PC-3 (cell line): ENCODE results near the gene GPR146. TPM values are rescaled to one million over a fixed set of nuclear protein-coding genes. Genes with fewer than 3 reads are reported as not detected.

ENCODE experiments used
- ATAC-seq: fragments of 200-7000 bp; cut with Tn5 transposase; 2 replicates; pipeline ENCODE4 v1.9.1; 2020; ENCODE audit warnings: mild to moderate bottlenecking, moderate library complexity
- BruUV-seq: library from RNA; stranded (reverse); fragments of 400-500 nt; replicated peaks from 2 replicates; lab custom pipeline; 2021; lab: Mats Ljungman, UMichigan
- CTCF ChIA-PET: fragments of 300-600 bp; sonication (Branson Sonifier 250); formaldehyde crosslinking; loops from one replicate; lab custom pipeline; 2022; ENCODE audit warnings: antibody characterized with exemption; lab: Charles Lee
- POLR2A ChIA-PET: fragments of 300-600 bp; sonication (Branson Sonifier 250); formaldehyde crosslinking; loops from one replicate; lab custom pipeline; 2022; ENCODE audit warnings: antibody characterized with exemption; ENCODE audit not compliant: unreplicated experiment; lab: Charles Lee
- DNase-seq: peaks from one replicate; pipeline ENCODE4 v3.0.0-alpha.2; 2015
- H2AFZ ChIP-seq: fragments of 300-600 bp; sonication (generic); 2 replicates; pipeline ENCODE4 v1.6.0; 2016; ENCODE audit warnings: antibody characterized with exemption, low read length
- H3F3A ChIP-seq: fragments of 300-600 bp; sonication (generic); one replicate; pipeline ENCODE4 v1.6.0; 2017; ENCODE audit warnings: antibody characterized with exemption, low read length, control low read depth, mild to moderate bottlenecking; ENCODE audit not compliant: unreplicated experiment
- H3K27ac ChIP-seq: fragments of 300-600 bp; sonication (generic); 2 replicates; pipeline ENCODE4 v1.5.1; 2016; ENCODE audit warnings: mild to moderate bottlenecking, low read length
- H3K27me3 ChIP-seq: fragments of 300-600 bp; sonication (generic); 2 replicates; pipeline ENCODE4 v1.6.1; 2016; ENCODE audit warnings: low read length, mixed read lengths
- H3K36me3 ChIP-seq: fragments of 300-600 bp; sonication (generic); 2 replicates; pipeline ENCODE4 v1.6.1; 2016; ENCODE audit warnings: low read depth, mixed run types, low read length, mixed read lengths
- H3K4me1 ChIP-seq: fragments of 300-600 bp; sonication (generic); 2 replicates; pipeline ENCODE4 v1.5.1; 2016; ENCODE audit warnings: low read length; ENCODE audit not compliant: insufficient read depth
- H3K4me2 ChIP-seq: fragments of 300-600 bp; sonication (generic); 2 replicates; pipeline ENCODE4 v1.6.0; 2016; ENCODE audit warnings: low read length
- H3K4me3 ChIP-seq: fragments of 300-600 bp; sonication (generic); 2 replicates; pipeline ENCODE4 v1.5.1; 2016; ENCODE audit warnings: mild to moderate bottlenecking, low read length, mixed read lengths
- H3K79me2 ChIP-seq: fragments of 300-600 bp; sonication (generic); 2 replicates; pipeline ENCODE4 v1.6.1; 2017; ENCODE audit warnings: low read length, mixed read lengths
- H3K9ac ChIP-seq: fragments of 300-600 bp; sonication (generic); 2 replicates; pipeline ENCODE4 v1.6.0; 2016; ENCODE audit warnings: mild to moderate bottlenecking, low read length
- H3K9me2 ChIP-seq: fragments of 300-600 bp; sonication (generic); replicated peaks from 2 replicates; pipeline ENCODE4 v1.6.1; 2016; ENCODE audit warnings: mixed run types, low read length, mixed read lengths
- H3K9me3 ChIP-seq: fragments of 300-600 bp; sonication (generic); 2 replicates; pipeline ENCODE4 v1.6.1; 2016; ENCODE audit warnings: low read length, mixed read lengths
- H4K20me1 ChIP-seq: fragments of 300-600 bp; sonication (generic); 2 replicates; pipeline ENCODE4 v1.6.1; 2016; ENCODE audit warnings: low read length, mixed read lengths
- EZH2 ChIP-seq: fragments of 300-600 bp; sonication (generic); IDR thresholded peaks from one replicate; pipeline ENCODE4 v1.6.1; 2017; ENCODE audit warnings: antibody characterized with exemption, mild to moderate bottlenecking, low read length; ENCODE audit not compliant: unreplicated experiment
- EZH2phosphoT487 ChIP-seq: fragments of 300-600 bp; sonication (generic); IDR thresholded peaks from 2 replicates; pipeline ENCODE4 v1.6.1; 2018; ENCODE audit warnings: mild to moderate bottlenecking, antibody characterized with exemption, low read length, borderline replicate concordance
- intact Hi-C: fragments of 100-400 bp; cut with micrococcal nuclease; formaldehyde crosslinking; loops from 2 replicates; pipeline ENCODE4 v1.9.0; 2023
- total RNA-seq: library from RNA; depleted of rRNA; stranded (reverse); fragments of >200 nt; gene quantifications from 2 replicates; pipeline ENCODE4 v1.2.3, GENCODE V29; 2014
- TF ChIP-seq, protein P1 (sequence below): fragments of 300-600 bp; sonication (generic); conservative IDR thresholded peaks from 2 replicates; pipeline ENCODE4 v1.5.1; 2017; ENCODE audit warnings: antibody characterized with exemption, low read depth, mild to moderate bottlenecking, low read length

Gene GPR146
- total RNA-seq, 1 experiment from 2014 or later = 2.7 TPM

DNA sequence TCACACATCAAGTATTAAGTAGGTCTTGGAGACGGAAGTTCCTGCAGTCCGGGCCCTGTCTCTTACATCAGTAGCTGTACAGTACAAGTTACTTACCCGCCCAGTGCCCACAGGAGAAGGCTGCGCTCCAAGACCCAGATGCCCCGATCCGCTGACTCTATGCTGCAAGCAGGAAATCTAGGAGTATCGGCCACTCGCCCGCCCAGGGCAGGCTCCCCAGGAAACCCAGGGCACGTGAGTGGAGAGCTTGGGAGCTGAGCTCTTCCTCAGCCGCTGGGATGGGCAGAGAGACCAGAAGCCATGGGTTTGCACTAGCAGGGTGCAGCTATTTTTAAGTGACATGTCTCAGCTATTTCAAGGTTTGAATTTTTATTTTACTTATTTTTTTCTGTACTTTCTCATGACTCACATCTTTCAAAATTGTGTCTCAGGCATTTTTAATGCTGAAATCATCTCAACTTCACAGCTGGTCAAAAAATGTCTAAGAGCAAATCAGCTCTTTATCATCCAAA is 41.6 kb downstream of the GPR146 start:
- CTCF ChIA-PET = interaction anchor here (0.5 to 0.9 kb wide), 6 partner anchors 10 to 91 kb away, joined by 3 to 15 read pairs (median 6); no protein-coding TSS in a partner anchor
- Histone ChIP-seq H3K9me3 (no peaks in the 10 kb centered on the region), H3K9ac (no peak overlapping the region; the same call in 1 of the 2 replicates)

GRCh38 chr7:1086588-1087464 is 42.5 kb downstream of the GPR146 start:
- POLR2A ChIA-PET = no interaction called here
- peak overlapping the region; percentile 71 for H3K9ac ChIP-seq

More for the DNA sequence above, 41.6 kb downstream of the GPR146 start:
- no peaks in the 10 kb centered on the region for H3K36me3 ChIP-seq
- ATAC-seq = no peak
- DNase-seq = peak; percentile 7
- BruUV-seq = no TSS peak
- no peaks in the 10 kb centered on the region for H4K20me1 ChIP-seq
- H2AFZ ChIP-seq = no peak overlapping the region
- no peak for TF ChIP-seq EZH2phosphoT487
- intact Hi-C loops = loop anchor here (2.0 to 5.0 kb wide), 2 partner anchors 59 to 91 kb away; no protein-coding TSS in a partner anchor
- H3K27me3 ChIP-seq = no peaks in the 10 kb centered on the region
- no peaks in the 10 kb centered on the region for H3K9me2 ChIP-seq
- peak overlapping the region; percentile 88 for H3K4me2 ChIP-seq
- no peak overlapping the region for H3K4me3 ChIP-seq
- POLR2A ChIA-PET = no interaction called here
- no peak overlapping the region for H3K27ac ChIP-seq
- peaks cover 31% of the 10 kb centered on the region for H3K4me1 ChIP-seq
- no peaks in the 10 kb centered on the region for H3F3A ChIP-seq
- H3K79me2 ChIP-seq = peaks cover 5% of the 10 kb centered on the region

DNA sequence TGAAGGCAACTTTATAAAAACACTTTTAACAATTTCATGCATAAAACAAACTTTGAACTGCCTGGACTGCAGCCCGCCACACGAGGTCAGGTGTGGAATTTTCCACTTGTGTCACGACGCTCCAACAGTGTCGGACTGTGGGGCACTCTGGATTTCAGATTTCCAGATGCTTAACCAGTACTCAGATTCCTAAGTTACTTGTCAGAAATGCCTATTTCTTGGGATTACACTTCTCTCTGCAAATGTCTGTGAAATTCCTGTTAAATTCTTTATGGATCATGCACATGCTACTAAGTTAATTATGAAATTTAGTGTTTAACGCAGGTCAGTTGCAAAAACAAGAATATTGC is 43.1 kb downstream of the GPR146 start:
- Histone ChIP-seq H3K9me3 (no peaks in the 10 kb centered on the region), H3F3A (no peaks in the 10 kb centered on the region), H3K79me2 (peaks cover 5% of the 10 kb centered on the region), H2AFZ (peak overlapping the region; percentile 82), H3K27ac (no peak overlapping the region), H3K4me2 (peak overlapping the region; percentile 88), H3K4me1 (peaks cover 31% of the 10 kb centered on the region), H3K9ac (peak overlapping the region; percentile 71; the same call in 1 of the 2 replicates), H3K4me3 (peak overlapping the region; percentile 70), H3K9me2 (no peaks in the 10 kb centered on the region), H4K20me1 (no peaks in the 10 kb centered on the region), H3K36me3 (no peaks in the 10 kb centered on the region), H3K27me3 (no peaks in the 10 kb centered on the region)
- ATAC-seq (peak; percentile 3; the same call in 1 of the 2 replicates), DNase-seq (no peak)
- ChIA-PET CTCF (interaction anchor here (1.2 kb wide), 1 partner anchor 56 kb away, joined by 5 read pairs; no protein-coding TSS in a partner anchor), POLR2A (no interaction called here)
- BruUV-seq = no TSS peak
- intact Hi-C loops = loop anchor here (1.0 to 5.0 kb wide), 3 partner anchors 57 to 90 kb away; no protein-coding TSS in a partner anchor
- TF ChIP-seq, protein P1, sequence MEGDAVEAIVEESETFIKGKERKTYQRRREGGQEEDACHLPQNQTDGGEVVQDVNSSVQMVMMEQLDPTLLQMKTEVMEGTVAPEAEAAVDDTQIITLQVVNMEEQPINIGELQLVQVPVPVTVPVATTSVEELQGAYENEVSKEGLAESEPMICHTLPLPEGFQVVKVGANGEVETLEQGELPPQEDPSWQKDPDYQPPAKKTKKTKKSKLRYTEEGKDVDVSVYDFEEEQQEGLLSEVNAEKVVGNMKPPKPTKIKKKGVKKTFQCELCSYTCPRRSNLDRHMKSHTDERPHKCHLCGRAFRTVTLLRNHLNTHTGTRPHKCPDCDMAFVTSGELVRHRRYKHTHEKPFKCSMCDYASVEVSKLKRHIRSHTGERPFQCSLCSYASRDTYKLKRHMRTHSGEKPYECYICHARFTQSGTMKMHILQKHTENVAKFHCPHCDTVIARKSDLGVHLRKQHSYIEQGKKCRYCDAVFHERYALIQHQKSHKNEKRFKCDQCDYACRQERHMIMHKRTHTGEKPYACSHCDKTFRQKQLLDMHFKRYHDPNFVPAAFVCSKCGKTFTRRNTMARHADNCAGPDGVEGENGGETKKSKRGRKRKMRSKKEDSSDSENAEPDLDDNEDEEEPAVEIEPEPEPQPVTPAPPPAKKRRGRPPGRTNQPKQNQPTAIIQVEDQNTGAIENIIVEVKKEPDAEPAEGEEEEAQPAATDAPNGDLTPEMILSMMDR = no peak
- TF ChIP-seq EZH2phosphoT487 (no peak), EZH2 (no peak)

More at GRCh38 chr7:1086588-1087464, 42.5 kb downstream of the GPR146 start:
- intact Hi-C loops = loop anchor here (1.0 to 5.0 kb wide), 3 partner anchors 58 to 90 kb away; no protein-coding TSS in a partner anchor
- Histone ChIP-seq H3K79me2 (peaks cover 5% of the 10 kb centered on the region), H3K4me3 (peak overlapping the region; percentile 70), H3K36me3 (no peaks in the 10 kb centered on the region), H3F3A (no peaks in the 10 kb centered on the region), H3K4me1 (peaks cover 31% of the 10 kb centered on the region), H3K27ac (peak overlapping the region; percentile 57), H3K9me2 (no peaks in the 10 kb centered on the region), H3K4me2 (peak overlapping the region; percentile 88), H3K27me3 (no peaks in the 10 kb centered on the region), H4K20me1 (no peaks in the 10 kb centered on the region), H2AFZ (peak overlapping the region; percentile 82), H3K9me3 (no peaks in the 10 kb centered on the region)
- ATAC-seq = peak; percentile 60
- TSS peak; percentile 68 for BruUV-seq
- peak; percentile 73 for DNase-seq
- CTCF ChIA-PET = interaction anchor here (0.5 to 0.9 kb wide), 5 partner anchors 10 to 90 kb away, joined by 4 to 15 read pairs (median 7); no protein-coding TSS in a partner anchor
- no peak for TF ChIP-seq EZH2
- TF ChIP-seq, protein P1 = peak; percentile 95
- TF ChIP-seq EZH2phosphoT487 = no peak
